GM19438 (cell line): Measurements from ENCODE around the gene CNTD1.
"Not testable (repeated sequence)": the region's sequence is repeated elsewhere in the genome, so short reads cannot be mapped to it uniquely, and the experiment has no call there.

ENCODE experiments used
- ATAC-seq: cut with Tn5 transposase; IDR thresholded peaks from one replicate; pipeline ENCODE4 v1.9.1; 2021; ENCODE audit warnings: low read depth; ENCODE audit not compliant: unreplicated experiment

The CNTD1 gene

DNA sequence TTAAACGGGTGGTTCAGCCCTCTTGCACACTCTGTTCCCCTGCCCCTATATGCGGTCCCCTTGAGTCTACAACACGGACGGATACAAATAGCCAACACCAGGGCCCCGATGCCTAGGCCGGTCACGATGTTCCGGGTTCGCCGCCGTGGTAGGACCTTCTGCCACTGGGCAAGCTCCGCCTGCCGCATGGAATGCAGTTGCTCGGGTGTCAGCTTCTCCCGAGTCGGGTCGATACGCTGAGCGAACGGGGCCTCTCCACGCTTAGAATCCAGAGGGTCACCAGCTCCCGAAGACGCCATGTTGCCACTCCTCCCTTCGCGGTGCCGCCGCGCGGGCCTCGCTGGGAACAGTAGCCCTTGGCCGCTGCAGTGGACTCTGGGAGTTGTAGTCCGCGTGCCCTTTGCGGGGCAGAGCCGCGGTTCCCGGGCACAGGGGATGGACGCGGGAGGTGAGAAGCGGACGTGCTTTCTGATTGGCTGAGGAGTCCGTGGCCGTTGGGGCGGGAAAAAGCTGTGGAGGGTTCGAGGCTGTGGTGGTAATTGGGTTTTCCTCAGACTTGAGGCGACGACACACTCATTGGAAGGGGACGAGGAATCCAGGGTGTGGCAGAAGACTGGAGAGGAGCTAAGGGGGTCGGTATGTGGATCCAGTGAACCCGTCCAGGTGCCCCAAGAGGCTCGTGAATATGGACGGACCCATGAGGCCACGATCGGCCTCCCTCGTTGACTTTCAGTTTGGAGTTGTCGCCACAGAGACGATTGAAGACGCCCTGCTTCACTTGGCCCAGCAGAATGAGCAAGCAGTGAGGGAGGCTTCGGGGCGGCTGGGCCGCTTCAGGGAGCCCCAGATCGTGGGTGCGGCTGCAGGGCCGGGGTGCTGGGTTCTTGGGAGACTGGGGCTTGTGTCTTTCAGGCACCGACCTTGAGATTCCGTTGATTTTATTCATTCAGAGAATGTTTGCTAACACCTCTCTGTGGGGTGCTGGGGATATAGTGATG is at the start of gene CNTD1, which contains the start of gene COA3:
Gene CNTD1, plus strand, starts transcription at position 479 of the 998 bp plus-strand sequence. Its CDS starts 207 bp downstream, at position 686.
Gene COA3, minus strand, starts transcription at position 322 of the 998 bp plus-strand sequence. Its CDS starts 23 bp downstream, at position 299.
- peak; percentile 74 for ATAC-seq

DNA sequence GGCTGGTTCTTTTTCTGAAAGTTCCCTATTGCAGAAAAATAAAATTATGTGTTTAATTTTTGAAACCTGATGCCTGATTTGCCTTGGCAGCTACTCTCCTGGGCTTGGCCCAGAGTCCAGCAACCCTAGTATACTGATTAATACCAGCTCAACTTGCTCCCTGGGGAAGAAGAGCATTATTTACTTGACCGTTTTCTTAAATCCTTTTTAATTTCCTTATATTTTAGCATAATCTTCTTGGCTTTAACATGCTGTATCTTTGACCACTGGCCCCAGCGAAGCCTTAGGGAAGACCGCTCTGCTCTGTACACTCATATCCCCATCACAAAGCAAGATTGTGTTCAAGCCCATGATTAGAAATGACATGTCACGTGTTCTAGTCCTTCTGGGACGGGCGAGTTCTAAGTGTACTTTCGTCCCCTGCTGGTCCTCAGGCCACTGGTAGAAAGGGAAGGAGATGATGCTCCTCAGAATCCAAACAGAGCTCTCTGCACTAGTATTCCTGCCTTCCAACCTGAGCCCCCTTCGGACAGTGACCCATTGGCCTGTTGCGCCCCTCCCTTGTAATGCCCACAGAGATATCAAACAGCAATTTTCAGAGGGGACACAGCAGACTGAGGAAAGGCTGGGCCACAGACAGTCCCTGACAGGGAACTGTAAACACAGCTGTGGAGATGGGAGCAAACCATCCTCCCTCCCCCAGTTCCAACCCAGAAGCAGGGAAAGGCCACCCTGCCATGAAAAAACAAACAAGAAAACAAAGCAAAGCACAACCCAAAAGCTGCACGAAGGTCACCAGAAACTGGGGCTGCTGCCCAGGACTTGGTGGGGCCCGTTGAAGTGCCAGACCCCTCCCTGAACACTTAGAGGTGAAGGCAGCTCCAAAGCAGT is 49.5 kb upstream of the CNTD1 start:
- no peak for ATAC-seq

DNA sequence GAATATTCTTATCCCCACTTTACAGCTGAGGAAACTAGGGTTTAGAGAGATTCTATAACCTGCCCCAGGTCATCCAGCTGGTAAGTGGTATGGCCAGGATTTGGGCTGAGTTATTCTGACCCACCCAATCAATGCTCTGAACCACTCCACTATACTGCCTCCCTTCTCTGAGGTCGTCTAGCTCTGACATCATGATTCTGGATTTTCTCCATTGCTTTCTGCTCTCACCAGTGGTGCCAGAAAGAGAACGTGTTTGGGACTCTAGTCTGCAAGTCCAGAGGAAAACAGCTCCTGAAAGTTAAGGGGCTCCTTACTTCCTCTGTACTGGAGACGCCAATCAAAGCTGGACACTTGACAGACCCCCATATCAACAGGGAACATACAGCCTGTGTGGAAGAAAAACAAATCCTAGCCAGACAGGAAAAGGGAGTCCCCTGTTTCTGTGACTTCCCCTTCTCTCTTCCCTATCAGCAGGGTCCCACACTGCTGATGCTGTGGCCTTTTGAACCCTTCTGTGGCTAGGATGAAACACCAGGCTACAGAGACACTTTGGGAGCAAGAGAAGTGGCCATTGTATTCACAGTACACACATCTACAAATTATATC is 47.8 kb upstream of the CNTD1 start:
- no peak for ATAC-seq

DNA sequence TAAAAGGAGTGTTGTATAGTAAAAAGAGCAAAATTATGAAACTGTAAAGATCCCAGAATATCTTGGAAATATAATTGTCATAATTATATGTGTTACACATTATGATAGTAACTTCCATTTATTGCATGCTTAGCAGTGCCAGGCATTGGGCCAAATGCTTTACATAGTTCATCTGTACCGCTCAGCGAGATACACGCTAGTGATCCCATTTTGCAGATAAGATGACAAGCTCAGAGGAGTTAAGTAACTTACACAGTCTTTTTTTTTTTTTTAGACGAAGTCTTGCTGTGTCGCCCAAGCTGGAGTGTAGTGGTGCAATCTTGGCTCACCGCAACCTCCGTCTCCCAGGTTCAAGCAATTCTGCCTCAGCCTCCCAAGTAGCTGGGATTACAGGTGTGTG is 47.0 kb upstream of the CNTD1 start:
- no peak for ATAC-seq

- no peak for ATAC-seq
Measured at GRCh38 chr17:42754782-42755181, 43.9 kb upstream of the CNTD1 start.

DNA sequence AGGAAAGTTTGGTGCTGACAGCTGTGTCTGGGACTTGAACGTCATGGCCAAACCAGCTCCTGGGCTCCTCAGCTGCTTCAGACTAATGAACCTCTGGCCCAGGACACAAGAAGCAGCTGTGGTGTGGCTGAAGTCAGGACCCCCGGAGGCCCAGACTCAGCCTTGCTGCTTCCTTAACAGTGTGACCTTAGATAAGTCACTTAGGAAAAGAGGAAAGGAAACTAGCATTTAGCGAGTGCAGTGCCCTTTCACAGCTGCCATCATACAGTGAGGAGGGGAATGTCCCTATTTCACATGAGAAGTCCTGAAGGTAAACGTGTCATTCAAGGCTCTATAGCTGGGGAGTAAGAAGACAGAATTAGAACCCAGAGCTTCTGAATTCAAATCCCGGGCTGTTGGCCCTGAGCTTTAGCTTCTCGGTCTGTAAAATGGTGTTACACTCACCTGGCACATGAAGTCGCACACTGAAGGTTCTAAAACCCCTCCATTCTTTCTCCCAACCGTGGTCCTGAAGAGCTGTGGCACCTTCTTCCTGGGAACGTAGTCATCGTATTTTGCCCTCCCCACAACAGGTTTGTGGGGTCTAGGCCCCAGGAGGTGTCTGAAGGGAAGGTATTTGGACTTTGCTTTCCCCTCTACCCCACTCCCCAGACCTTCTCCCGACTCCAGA is 38.5 kb upstream of the CNTD1 start:
- no peak for ATAC-seq

DNA sequence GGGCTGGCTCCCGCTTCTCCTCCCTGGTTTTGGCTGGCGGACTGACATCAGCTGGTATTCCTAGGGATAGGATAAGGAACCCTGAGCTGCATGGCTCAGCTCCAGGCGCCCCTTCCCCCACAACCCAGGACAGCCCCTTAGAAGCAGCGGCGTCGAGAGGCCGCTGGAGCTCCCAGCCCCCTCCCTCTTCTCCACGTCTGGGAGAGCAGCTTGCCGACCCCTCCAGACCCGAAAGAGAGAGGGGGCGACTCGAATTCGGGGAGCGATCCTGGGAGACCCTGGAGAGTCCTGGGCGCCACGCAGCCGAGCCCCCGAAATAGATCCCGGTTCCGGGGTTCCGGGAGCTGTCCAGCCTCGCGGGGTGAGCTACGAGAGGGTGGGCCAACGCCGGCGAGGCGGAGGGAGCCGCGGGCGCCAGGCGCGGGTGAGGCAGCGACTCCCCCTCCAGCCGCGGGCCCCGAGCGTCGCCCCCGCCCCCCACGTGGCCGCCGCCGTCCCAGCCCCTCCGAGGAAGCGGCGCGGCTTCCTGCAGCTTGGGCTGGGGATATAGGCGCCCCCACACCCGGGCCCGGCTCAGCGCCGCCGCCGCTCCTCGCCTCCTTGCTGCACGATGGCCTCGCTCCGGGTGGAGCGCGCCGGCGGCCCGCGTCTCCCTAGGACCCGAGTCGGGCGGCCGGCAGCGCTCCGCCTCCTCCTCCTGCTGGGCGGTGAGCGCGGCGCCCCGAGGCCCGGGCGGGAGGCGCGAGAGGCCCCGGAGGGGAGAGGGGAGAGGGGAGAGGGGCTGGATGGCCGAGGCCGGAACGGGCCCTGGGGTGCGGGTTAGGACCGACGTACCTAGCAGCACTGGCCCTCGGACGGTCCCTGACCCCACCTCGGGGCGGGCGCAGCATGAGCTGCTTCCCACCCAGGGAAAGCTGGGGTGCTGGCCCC is 37.7 kb upstream of the CNTD1 start, which contains the start of gene RAMP2:
Gene RAMP2, plus strand, starts transcription at position 576 of the 930 bp plus-strand sequence. Its CDS starts 35 bp downstream, at position 611.
- no peak for ATAC-seq

DNA sequence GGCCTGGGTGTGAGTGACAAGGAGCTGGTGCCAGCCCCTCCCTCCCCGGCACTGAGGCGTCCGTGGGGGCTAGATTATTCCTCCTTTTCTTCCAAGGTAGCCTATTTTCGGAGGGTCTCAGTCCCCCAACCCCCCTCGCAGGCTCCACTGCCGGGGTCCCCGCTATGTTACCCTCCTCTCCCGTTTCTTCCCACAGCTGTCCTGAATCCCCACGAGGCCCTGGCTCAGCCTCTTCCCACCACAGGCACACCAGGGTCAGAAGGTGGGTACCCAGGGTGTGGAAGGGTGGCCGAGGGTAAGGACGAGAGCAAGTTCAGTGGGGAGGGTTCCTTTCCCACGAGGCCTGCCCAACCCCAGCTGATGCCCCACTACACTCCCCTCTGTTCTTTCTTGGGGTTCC is 37.0 kb upstream of the CNTD1 start:
- ATAC-seq = no peak

GRCh38 chr17:42766124-42766523 is 32.5 kb upstream of the CNTD1 start:
- no peak for ATAC-seq

DNA sequence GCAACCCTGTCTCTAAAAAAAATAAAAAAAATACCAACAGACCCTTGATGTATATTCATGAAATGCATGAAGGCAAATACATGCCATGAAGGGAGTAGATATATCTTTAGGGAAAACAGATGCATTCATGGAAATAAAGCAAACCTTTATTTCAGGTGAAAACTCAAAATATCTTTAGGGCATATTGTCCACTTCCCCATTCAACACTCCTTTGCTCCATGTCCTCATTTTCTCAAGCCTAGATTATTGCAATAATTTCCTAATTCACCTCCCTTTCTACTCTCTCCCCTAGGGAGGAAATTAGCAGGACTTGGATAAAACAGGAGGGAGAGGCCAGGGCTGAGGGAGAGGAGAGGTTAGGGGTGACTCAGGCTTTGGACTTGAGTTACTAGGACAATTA is 31.1 kb upstream of the CNTD1 start:
- no peak for ATAC-seq

DNA sequence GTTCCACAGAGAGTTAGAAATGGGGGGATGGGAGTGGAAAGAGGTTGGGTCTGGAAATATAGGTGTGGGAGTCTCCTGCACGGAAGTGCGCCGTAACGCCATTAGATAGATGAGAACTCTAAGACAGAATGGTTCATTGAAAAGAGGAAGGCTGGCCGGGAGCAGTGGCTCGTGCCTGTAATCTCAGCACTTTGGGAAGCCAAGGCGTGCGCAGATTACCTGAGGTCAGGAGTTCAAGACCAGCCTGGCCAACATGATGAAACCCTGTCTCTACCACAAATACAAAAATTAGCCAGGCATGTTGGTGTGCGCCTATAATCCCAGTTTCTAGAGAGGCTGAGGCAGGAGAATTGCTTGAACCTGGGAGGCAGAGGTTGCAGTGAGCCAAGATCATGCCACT is 30.7 kb upstream of the CNTD1 start:
- not testable (repeated sequence) for ATAC-seq

DNA sequence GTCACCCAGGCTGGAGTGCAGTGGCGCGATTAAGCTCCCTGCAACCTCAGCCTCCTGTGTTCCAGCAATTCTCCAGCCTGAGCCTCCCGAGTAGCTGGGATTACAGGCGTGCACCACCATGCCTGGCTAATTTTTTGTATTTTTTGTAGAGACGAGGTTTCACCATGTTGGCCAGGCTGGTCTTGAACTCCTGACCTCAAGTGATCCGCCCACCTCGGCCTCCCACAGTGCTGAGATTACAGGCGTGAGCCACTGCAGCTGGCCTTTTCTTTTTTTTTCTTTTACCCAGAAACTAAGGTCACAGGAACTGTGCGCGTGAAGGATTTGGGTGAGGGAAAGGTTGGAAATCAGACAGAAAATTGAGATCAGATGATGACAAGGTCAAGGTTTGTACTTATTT is 28.7 kb upstream of the CNTD1 start:
- ATAC-seq = not testable (repeated sequence)

- ATAC-seq = no peak
Measured at GRCh38 chr17:42772945-42773289, 25.7 kb upstream of the CNTD1 start.

- ATAC-seq = no peak
Measured at GRCh38 chr17:42773290-42774035, 25.2 kb upstream of the CNTD1 start, which contains the start of gene VPS25. Gene VPS25 (plus strand): TSS chr17:42773449. CDS start chr17:42773476, 27 bp downstream.

DNA sequence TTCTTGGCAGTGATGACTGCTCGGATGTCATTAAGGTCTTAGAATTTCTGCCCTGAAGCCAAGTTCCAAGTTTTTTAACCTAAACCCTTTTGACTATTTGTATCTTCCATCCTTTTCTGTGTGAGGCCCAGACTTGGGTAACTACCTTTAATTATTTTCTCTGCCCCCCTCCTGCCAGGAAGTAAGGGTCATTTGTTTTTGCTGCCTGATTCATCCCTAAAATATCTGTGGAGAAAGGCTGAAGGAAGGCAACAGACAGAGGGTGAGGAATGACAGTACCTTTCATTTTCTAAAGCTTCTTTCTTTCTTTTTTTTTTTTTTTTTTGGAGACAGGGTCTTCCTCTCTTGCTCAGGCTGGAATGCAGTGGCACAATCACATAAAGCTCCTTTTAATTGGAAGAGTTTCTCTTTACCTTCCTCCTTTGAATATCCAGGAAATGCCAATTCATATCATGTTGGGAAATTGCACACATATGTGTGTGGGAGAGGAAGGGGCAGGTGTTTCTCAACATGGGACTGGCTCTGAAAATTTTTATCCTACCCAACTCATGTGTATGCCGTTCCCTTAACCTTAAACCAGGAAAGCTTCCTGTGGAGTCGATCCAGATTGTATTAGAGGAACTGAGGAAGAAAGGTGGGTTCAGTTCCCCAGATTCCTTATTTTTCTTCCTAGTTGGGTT is 24.5 kb upstream of the CNTD1 start:
- no peak for ATAC-seq

DNA sequence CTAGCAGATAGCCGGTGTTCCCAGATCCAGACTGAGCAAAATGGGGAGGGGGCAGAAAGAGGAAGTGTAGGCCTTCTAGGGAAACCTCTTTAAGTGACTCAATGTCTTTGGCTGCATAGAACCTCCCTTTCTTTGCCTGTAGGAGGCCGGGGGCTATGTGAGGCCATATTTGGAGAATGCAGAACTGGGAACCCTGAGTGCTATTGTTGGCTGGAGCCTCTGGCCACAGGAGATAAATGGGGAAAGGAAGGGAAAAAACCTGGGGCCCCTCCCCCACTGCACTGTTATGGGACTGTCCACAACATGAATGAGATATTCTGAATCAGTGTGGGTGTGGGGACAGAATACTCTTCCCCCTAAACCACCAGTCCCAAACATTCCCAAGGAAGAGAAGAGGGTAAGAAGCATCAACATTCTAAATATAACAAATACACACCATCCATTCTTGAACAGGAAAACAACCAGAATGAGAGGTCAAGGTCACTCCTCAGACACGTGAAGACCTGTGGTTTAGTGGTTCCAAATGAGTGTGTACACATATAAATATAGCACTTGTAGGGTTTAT is 23.0 kb upstream of the CNTD1 start:
- no peak for ATAC-seq

- no peak for ATAC-seq
Measured at GRCh38 chr17:42778570-42778969, 20.1 kb upstream of the CNTD1 start.
